Loucy (cell line): ENCODE measurements around the gene CTSF.

Source experiments
- CTCF ChIP-seq: fragments of 200-600 bp; sonication (generic); conservative IDR thresholded peaks from 2 replicates; pipeline ENCODE4 v1.5.1; 2014; ENCODE audit warnings: mild to moderate bottlenecking, antibody characterized with exemption, low read length
- EZH2phosphoT487 ChIP-seq: fragments of 200-600 bp; IDR thresholded peaks from 2 replicates; pipeline ENCODE4 v1.6.1; 2018; ENCODE audit warnings: antibody characterized with exemption, mild to moderate bottlenecking, moderate library complexity, borderline replicate concordance

GRCh38 chr11:66598993-66599392 is 30.6 kb upstream of the CTSF start:
- TF ChIP-seq CTCF (no peak), EZH2phosphoT487 (no peak)
